Stimulated activated CD4-positive, alpha-beta T cell treated with anti-CD3 and anti-CD28 coated beads, Interleukin-4, amount 100 ng/mL, for 4 hours (primary cell): ENCODE measurements around the gene CACHD1.
"Not testable (repeated sequence)": the region's sequence is repeated elsewhere in the genome, so short reads cannot be mapped to it uniquely, and the experiment has no call there.

Source experiments
- DNase-seq, 2 experiments: peaks; one replicate each; pipeline ENCODE4 v3.0.0-alpha.2; 2020

Gene CACHD1

GRCh38 chr1:64715186-64715585, 245.3 kb downstream of the CACHD1 start:
- no peak for DNase-seq

- no peak for DNase-seq
Measured at GRCh38 chr1:64721135-64721534, 251.2 kb downstream of the CACHD1 start.

GRCh38 chr1:64721576-64722145, 251.7 kb downstream of the CACHD1 start:
- DNase-seq = no peak

- no peak for DNase-seq
Measured at GRCh38 chr1:64727861-64728260, 257.9 kb downstream of the CACHD1 start.

- DNase-seq = no peak
Measured at GRCh38 chr1:64733581-64734286, 263.8 kb downstream of the CACHD1 start.

GRCh38 chr1:64734287-64734652, 264.3 kb downstream of the CACHD1 start:
- DNase-seq = no peak

- DNase-seq = not testable (repeated sequence)
Measured at GRCh38 chr1:64740687-64741086, 270.8 kb downstream of the CACHD1 start.
